SJSA1 (cell line): ENCODE measurements around the gene PAGE3. TPM values are rescaled to one million over a fixed set of nuclear protein-coding genes. Genes with fewer than 3 reads are reported as not detected.

ENCODE experiments used
- DNase-seq, 2 experiments: peaks; one replicate each; pipeline ENCODE4 v3.0.0-alpha.2; 2015 to 2020; ENCODE audit warnings: low spot score in 2 of 2, low read depth in 1 of 2
- H3K27ac ChIP-seq: fragments of 250-450 bp; sonication (Bioruptor Pico); 2 replicates; pipeline ENCODE4 v1.5.1; 2020; ENCODE audit warnings: mild to moderate bottlenecking, moderate library complexity
- H3K27me3 ChIP-seq: fragments of 250-450 bp; sonication (Bioruptor Pico); replicated peaks from 2 replicates; pipeline ENCODE4 v1.5.1; 2020; ENCODE audit warnings: mild to moderate bottlenecking, moderate library complexity
- H3K36me3 ChIP-seq: fragments of 250-450 bp; sonication (Bioruptor Pico); 2 replicates; pipeline ENCODE4 v1.5.1; 2020; ENCODE audit warnings: mild to moderate bottlenecking
- H3K4me1 ChIP-seq: fragments of 250-450 bp; sonication (Bioruptor Pico); replicated peaks from 2 replicates; pipeline ENCODE4 v1.6.1; 2021; ENCODE audit warnings: mild to moderate bottlenecking
- H3K4me3 ChIP-seq: fragments of 250-450 bp; sonication (Bioruptor Pico); 2 replicates; pipeline ENCODE4 v1.5.1; 2020; ENCODE audit warnings: mild to moderate bottlenecking
- H3K9me3 ChIP-seq: fragments of 250-450 bp; sonication (Bioruptor Pico); replicated peaks from 2 replicates; pipeline ENCODE4 v1.5.1; 2020; ENCODE audit warnings: mild to moderate bottlenecking
- total RNA-seq: library from RNA; depleted of rRNA; stranded (reverse); fragments of >200 nt; shearing (Covaris generic); gene quantifications from 2 replicates; pipeline ENCODE4 v1.2.3, GENCODE V29; 2014; rRNA removed

Gene PAGE3
- total RNA-seq = not detected in 2 replicates

- no peak for DNase-seq
- Histone ChIP-seq H3K9me3 (no peaks in the 10 kb centered on the region), H3K36me3 (no peaks in the 10 kb centered on the region), H3K4me1 (no peaks in the 10 kb centered on the region), H3K27ac (no peak within 1 kb of the TSS), H3K27me3 (no peaks in the 10 kb centered on the region), H3K4me3 (no peak within 1 kb of the TSS)
Measured at GRCh38 chrX:55264816-55265215, at the start of gene PAGE3. Gene PAGE3 (minus strand): TSS chrX:55264916. CDS start chrX:55263903, 1,013 bp downstream.

- Histone ChIP-seq H3K9me3 (no peaks in the 10 kb centered on the region), H3K4me1 (no peaks in the 10 kb centered on the region), H3K36me3 (no peaks in the 10 kb centered on the region), H3K27ac (no peak overlapping the region), H3K27me3 (no peaks in the 10 kb centered on the region), H3K4me3 (no peak overlapping the region)
- no peak for DNase-seq
Measured at GRCh38 chrX:55312655-55313054, 47.9 kb upstream of the PAGE3 start.

GRCh38 chrX:55290963-55291362 is 26.2 kb upstream of the PAGE3 start:
- H3K9me3 ChIP-seq = no peaks in the 10 kb centered on the region

GRCh38 chrX:55279832-55280231 is 15.1 kb upstream of the PAGE3 start:
- no peaks in the 10 kb centered on the region for H3K4me1 ChIP-seq
- H3K4me3 ChIP-seq = no peak overlapping the region
- H3K27ac ChIP-seq = no peak overlapping the region
- H3K36me3 ChIP-seq = no peaks in the 10 kb centered on the region
- H3K9me3 ChIP-seq = no peaks in the 10 kb centered on the region
- no peaks in the 10 kb centered on the region for H3K27me3 ChIP-seq
- no peak for DNase-seq

More at GRCh38 chrX:55290963-55291362, 26.2 kb upstream of the PAGE3 start:
- no peak overlapping the region for H3K27ac ChIP-seq
- no peaks in the 10 kb centered on the region for H3K27me3 ChIP-seq
- H3K36me3 ChIP-seq = no peaks in the 10 kb centered on the region
- DNase-seq = no peak
- H3K4me3 ChIP-seq = no peak overlapping the region
- H3K4me1 ChIP-seq = no peaks in the 10 kb centered on the region

GRCh38 chrX:55260806-55261205 is 3.9 kb downstream of the PAGE3 start:
- Histone ChIP-seq H3K4me1 (no peaks in the 10 kb centered on the region), H3K27ac (no peak overlapping the region), H3K4me3 (no peak overlapping the region), H3K36me3 (no peaks in the 10 kb centered on the region), H3K27me3 (no peaks in the 10 kb centered on the region), H3K9me3 (no peaks in the 10 kb centered on the region)
- no peak for DNase-seq

GRCh38 chrX:55253528-55253927 is 11.2 kb downstream of the PAGE3 start:
- Histone ChIP-seq H3K27ac (no peak overlapping the region), H3K9me3 (no peaks in the 10 kb centered on the region), H3K4me3 (no peak overlapping the region), H3K27me3 (no peaks in the 10 kb centered on the region), H3K36me3 (no peaks in the 10 kb centered on the region), H3K4me1 (no peaks in the 10 kb centered on the region)
- no peak for DNase-seq

GRCh38 chrX:55240788-55241340 is 23.9 kb downstream of the PAGE3 start:
- H3K27me3 ChIP-seq = no peaks in the 10 kb centered on the region
- DNase-seq = no peak
- no peaks in the 10 kb centered on the region for H3K9me3 ChIP-seq
- no peak overlapping the region for H3K4me3 ChIP-seq
- H3K36me3 ChIP-seq = no peaks in the 10 kb centered on the region
- no peaks in the 10 kb centered on the region for H3K4me1 ChIP-seq
- H3K27ac ChIP-seq = no peak overlapping the region

- Histone ChIP-seq H3K27ac (no peak within 1 kb of the TSS), H3K4me1 (no peaks in the 10 kb centered on the region), H3K36me3 (no peaks in the 10 kb centered on the region), H3K4me3 (no peak within 1 kb of the TSS), H3K27me3 (no peaks in the 10 kb centered on the region), H3K9me3 (no peaks in the 10 kb centered on the region)
- no peak for DNase-seq
Measured at GRCh38 chrX:55220119-55220794, 44.5 kb downstream of the PAGE3 start, which contains the start of gene PAGE5. Gene PAGE5 (plus strand): TSS chrX:55220346. CDS start chrX:55221383, 1,037 bp downstream.

- Histone ChIP-seq H3K4me3 (no peak overlapping the region), H3K4me1 (no peaks in the 10 kb centered on the region), H3K27ac (no peak overlapping the region), H3K9me3 (no peaks in the 10 kb centered on the region), H3K36me3 (no peaks in the 10 kb centered on the region), H3K27me3 (no peaks in the 10 kb centered on the region)
- no peak for DNase-seq
Measured at GRCh38 chrX:55213381-55213780, 51.3 kb downstream of the PAGE3 start.

- Histone ChIP-seq H3K9me3 (no peaks in the 10 kb centered on the region), H3K27ac (no peak overlapping the region), H3K4me3 (no peak overlapping the region), H3K27me3 (no peaks in the 10 kb centered on the region), H3K36me3 (no peaks in the 10 kb centered on the region), H3K4me1 (no peaks in the 10 kb centered on the region)
- DNase-seq = no peak
Measured at GRCh38 chrX:55210931-55211677, 53.6 kb downstream of the PAGE3 start.

Other genes with a start within 250 kb of the PAGE3 start
- not detected in 2 replicates for gene ALAS2, start 233.9 kb downstream of the PAGE3 start, total RNA-seq
- not detected in 2 replicates for gene PAGE2B, start 189.9 kb downstream of the PAGE3 start, total RNA-seq
- not detected in 2 replicates for gene PAGE2, start 175.9 kb downstream of the PAGE3 start, total RNA-seq
- not detected in 2 replicates for gene PAGE5, start 44.6 kb downstream of the PAGE3 start, total RNA-seq
- 28.2 and 31.5 TPM in 2 replicates for gene MAGEH1, start 187.2 kb upstream of the PAGE3 start, total RNA-seq
- gene USP51, start 224.9 kb upstream of the PAGE3 start, total RNA-seq = 1.8 and 1.9 TPM in 2 replicates